Left kidney (tissue), 2 donors: ENCODE measurements around the gene KANK2. TPM values are rescaled to one million over a fixed set of nuclear protein-coding genes. Genes with fewer than 3 reads are reported as not detected.
"Not testable (repeated sequence)": the region's sequence is repeated elsewhere in the genome, so short reads cannot be mapped to it uniquely, and the experiment has no call there.

Experiments
- DNase-seq: peaks from one replicate; pipeline ENCODE4 v3.0.0-alpha.2; 2013
- polyA plus RNA-seq: library from polyadenylated mRNA; unstranded; fragments of 120-200 nt; gene quantifications from one replicate; pipeline ENCODE4 v1.2.1, GENCODE V29; 2013; ENCODE audit not compliant: insufficient read length

The KANK2 gene
- polyA plus RNA-seq, 1 donor = 117 TPM

DNA sequence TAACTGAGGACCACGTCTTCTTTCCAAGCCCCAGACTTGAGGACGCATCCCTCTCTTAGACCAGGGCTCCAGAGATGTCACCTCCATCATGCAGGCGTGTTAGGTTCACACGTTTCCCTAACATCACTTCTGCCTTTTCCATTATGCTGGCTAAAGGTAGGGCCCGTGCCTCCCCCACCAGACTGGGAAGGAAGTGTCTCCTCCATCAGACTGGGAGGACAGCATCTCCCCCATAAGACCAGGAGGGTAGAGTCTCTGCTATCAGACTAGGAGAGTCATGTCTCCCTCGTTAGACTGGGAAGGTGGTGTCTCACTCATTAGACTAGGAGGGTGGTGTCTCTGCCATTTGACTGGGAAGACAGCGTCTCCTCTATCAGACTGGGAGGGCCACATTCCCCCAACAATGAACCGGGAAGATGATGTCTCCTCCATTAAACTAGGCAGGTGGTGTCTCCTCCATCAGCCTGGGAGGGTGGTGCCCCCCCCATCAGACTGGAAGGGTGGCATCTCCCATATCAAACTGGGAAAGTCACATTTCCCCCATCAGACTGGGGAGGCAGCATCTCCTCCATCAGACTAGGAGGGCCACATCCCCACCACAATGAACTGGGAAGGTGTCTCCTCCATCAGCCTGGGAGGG, 23.7 kb downstream of the KANK2 start:
- DNase-seq = no peak

DNA sequence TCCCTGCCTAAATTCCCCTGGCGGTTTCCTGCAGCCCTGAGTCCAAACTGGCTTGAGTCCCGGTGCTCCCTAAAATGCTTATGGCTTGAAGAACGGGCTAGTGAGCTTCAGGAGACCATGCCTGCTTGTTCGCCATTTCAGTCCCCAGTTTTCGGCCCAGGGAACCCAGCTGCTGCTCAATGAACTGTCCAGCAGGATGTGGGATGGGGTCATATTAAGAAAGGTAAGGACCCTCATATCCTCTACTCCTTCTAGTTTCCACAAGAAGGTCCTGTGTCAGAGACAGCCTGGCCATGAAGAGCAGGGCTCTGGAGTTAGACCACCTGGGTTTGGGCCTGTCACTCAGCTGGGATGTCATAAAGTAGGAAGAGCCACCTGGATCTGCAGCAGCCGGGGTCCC, 24.8 kb downstream of the KANK2 start:
- no peak for DNase-seq

DNA sequence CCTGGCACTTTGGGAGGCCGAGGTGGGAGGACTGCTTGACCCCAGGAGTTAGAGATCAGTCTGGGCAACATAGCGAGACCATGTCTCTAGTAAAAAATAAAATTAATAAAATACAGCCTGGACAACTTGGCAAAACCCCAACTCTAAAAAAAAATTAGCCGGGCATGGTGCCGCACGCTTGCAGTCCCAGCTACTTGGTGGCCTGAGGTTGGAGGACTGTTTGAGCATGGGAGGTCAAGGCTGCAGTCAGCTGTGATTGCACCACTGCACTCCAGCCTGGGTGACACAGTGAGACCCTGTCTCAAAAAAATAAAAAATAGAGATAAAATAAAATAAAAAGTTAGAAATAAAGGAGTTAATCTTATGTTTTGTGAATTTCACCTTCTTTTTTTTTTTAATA, 26.2 kb downstream of the KANK2 start:
- DNase-seq = no peak

DNA sequence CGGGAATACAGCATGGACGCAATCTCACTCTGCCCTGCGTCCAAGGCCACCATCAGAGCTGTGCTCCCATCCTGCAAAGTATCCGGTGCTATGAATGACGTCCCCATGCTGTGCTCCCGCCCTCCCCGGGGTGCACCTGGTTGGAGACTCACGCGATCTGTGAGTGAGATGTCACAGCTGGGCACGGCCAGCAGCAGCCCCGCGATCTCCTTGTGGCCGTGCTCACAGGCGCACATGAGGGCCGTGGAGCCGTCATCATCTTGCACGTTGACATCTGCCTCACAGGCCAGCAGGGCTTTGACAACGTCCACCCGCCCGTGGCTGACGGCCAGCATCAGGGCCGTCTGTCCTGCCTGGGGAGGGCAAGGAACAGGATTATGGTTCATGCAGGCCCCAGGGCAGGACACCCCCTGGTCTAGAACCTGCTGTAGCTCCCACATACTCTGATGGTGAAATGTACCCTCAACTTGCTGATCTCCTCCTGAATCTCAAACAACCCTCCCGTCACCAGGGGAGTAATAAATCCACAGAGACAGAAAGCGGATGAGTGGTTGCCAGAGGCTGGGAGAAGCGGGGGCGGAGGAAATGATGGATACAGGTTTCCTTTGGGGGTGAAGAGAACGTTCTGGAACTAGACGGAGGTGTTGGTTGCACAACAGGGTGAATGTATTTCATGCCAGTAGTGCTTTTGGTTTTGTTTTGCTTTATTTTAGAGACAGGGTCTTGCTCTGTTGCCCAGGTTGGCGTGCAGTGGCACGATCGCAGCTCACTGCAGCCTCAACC, 27.3 kb downstream of the KANK2 start:
- no peak for DNase-seq

DNA sequence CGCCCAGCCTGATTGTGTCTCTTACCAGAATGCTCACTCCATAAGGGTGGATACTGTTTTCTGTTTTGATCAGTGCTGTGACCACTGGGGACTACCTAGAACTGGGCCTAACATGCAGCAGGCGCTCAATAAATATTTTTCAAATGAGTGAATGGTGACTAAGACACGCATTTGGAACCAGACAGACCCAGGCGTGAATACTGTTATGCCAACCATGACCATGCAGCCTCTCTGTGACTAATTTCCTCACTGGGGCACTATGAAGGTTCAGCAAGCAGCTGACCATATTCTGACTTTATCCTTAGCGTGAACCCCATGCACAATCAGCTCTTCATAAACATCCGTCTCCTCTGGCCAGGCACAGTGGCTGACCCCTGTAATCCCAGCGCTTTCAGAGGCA, 28.8 kb downstream of the KANK2 start:
- DNase-seq = no peak

DNA sequence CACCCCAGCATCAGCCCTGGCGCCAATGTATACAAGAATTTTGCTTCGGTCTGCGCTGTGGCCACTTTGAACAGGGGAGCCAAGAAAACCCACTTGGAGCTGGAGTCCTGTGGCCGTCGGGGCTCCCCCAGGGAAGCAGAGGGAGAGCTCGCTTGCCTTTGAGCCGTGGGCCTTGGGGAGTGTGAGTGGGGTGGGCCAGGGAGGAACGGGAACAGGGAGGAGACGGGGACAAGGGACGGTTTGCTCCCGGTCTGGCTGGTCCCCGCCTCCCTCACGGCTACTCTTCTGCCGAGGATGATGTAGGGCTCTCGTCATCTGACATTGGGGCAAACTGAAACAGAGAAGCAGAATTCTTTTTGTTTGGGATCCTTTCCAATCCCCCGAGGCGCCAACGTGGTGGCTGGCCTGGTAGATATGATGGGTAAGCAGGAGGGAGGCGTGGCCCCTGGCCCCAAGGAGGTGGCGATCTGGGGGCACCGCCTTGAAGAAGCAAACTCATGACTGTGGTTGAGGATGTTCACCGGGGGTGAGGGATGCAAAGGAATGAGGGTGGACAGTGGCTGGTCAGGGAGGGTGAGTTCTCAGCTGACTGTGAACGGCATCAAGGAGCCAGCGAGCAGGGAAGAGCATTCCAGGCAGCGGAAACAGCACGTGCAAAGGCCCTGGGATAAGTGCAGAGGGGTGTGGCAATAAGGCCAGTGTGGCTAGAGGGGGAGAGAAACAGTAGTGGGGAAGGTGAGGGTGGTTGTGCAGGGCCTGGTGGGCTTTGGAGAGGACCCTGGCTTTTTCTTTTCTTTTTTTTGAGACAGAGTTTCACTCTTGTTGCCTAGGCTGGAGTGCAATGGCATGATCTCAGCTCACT, 30.8 kb downstream of the KANK2 start:
- no peak for DNase-seq

DNA sequence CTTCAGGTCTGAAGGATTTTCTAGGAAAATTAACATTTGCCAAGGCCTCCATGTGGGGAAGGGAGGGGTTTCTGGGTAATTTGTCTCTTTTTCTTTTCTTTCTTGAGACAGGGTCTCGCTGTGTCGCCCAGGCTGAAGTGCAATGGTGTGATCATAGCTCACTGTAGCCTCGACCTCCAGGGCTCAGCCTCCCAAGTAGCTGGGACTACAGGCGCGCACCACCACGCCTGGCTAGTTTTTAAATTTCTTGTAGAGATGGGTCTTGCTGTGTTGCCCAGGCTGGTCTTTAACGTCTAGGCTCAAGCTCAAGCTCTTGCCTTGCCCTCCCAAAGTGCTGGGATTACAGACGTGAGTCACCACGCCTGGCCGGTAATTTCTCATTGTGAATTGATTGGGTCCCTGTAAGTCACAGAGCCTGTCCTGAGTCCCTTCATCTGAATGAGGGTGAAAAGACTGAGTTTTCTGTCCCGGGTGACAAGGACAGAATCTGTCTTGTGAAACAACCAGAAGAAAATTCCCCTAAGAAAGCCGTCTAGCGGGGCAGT, 31.8 kb downstream of the KANK2 start:
- no peak for DNase-seq

DNA sequence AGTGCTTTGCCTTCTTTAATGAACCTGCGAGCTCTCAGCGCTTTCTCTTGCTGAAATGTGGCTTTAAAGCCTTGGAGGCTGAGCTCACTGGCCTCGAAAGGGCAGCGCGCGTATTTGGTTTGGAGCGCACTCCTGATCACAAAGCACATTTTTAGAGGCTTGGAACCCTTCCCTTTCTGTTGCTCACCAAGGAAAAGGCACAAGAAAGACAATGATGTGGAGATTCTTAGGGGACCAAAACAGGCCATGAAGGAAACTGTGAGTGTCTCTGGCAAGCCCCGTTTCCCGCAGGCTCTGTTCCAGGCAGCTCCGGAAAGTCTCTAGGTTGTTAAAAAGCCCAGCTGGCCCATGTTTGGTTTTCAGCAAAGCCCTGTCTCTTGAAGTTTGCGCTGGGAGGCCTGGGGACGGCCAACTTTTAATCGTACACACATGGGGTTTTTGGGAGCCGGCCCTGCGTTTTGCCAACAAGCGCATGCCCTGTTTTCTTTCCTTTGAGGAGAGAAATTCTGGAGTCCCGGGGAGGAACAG, 32.4 kb downstream of the KANK2 start:
- no peak for DNase-seq

DNA sequence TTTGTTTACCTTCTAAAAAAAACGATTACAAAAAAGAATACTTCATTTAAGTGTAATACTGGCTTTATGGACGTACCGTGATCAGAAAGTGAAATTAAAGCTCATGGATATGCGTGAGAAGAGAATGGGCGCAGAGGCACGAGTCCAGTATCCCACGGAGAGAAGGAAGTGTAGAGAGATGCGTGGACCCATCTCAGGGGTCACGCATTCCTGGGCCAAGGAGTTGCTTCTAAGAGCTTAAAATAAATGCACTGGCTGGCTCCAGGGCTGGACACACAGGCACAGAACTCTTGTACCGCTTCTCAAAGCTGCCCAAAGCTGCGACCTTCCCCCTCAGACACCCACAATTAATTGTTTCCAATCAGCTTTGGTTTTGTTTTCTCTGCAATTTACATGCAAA, 33.0 kb downstream of the KANK2 start:
- no peak for DNase-seq

DNA sequence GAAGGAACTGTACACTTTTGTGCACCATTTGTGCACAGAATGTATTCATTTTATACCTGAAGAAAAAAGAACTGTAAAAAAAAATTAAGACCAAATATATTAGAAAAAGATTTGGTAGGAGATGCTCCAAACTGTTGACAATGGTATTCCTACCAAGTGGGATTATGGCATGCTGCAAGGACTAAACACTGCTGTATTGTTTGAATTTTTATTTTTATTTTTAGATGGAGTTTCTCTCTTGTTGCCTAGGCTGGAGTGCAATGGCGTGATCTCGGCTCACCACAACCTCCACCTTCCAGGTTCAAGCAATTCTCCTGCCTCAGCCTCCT, 36.9 kb downstream of the KANK2 start:
- not testable (repeated sequence) for DNase-seq

DNA sequence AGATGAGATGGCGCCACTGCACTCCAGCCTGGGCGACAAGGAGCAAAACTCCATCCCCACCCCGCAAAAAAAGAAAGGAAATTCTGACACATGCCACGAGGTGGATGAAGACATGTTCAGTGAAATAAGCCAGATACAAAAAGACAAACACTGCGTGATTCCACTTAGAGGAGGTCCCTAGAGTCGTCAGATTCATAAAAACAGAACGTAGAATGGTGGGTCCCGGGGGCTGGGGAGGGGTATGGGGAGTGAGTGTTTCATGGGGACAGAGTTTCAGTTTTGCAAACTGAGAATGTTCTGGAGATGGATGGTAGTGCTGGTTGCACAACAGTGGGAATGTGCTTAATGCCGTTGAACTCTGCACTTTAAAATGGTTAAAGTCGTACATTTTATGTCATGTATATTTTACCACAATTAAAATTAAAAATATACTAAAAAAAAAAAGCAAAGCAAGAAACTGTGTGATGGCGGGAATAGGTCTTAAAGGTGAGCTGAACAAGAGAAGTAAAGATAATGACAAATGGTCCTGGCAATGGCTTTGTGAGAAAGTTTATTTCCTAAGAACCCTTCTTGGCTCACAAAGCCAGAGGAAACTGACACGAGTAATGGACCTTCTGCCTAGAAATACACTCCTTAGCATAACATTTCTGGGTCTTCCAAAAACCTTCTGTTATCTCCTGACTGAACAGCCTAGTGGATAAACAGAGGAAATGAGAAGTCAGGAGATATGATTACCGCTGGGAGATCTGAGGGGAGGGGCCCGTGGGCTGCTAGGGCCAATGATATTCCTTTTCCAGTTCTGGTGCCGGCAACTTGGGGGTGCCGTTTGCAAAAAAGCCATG, 37.5 kb downstream of the KANK2 start:
- DNase-seq = no peak

DNA sequence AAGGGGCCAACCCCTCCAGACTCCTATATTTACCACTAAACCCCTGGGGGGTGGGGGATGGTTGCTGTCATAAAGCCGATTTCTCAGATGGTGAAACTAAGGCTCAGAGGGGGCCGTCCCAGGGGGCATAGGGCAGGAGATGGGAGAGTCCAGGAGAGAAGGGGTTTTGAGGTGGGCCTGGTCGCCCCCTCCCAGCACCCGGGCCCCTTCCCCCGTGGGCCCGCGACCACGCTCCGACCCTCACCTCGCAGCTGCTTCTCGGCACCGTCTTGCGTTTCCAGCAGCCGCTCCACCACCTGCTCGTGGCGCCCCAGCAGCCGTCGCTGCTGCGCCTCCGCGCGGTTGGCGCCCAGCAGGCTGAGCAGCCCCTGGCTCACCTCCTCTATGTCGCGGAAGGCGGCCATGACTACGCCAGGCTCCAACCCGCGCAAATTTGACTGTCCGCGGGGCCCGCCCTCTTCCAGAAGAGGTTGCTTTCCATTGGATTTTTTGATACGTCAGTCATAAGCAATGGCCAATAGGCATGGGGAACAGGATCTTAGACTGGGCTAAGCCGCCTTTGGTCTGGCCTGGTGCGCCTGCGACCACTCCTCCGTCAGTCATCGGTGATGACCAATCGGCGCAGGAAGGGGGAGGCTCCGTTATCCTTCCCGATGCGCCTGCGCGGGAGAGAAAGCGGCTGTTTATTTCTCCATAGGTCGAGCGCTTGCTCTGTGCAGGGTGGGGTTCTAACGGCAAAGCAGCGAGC, 41.8 kb downstream of the KANK2 start, which contains the start of gene SPC24:
TSS of gene SPC24 (minus strand) at position 410 of the 748 bp plus-strand sequence. CDS start at position 404, 6 bp downstream.
- peak; percentile 96 for DNase-seq

DNA sequence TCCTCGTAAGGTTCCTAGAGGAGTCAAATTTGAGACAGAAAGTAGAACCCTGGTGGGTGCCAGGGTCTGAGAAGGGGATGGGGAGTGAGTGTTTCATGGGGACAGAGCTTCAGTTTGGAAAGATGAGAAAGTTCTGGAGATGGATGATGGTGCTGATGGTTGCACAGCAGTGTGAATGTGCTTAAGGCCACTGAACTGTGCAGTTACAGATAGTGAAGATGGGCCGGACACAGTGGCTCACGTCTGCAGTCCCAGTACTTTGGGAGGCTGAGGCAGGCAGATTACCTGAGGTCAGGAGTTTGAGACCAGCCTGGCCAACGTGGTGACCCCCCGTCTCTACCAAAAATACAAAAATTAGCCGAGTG, 42.7 kb downstream of the KANK2 start:
- no peak for DNase-seq

DNA sequence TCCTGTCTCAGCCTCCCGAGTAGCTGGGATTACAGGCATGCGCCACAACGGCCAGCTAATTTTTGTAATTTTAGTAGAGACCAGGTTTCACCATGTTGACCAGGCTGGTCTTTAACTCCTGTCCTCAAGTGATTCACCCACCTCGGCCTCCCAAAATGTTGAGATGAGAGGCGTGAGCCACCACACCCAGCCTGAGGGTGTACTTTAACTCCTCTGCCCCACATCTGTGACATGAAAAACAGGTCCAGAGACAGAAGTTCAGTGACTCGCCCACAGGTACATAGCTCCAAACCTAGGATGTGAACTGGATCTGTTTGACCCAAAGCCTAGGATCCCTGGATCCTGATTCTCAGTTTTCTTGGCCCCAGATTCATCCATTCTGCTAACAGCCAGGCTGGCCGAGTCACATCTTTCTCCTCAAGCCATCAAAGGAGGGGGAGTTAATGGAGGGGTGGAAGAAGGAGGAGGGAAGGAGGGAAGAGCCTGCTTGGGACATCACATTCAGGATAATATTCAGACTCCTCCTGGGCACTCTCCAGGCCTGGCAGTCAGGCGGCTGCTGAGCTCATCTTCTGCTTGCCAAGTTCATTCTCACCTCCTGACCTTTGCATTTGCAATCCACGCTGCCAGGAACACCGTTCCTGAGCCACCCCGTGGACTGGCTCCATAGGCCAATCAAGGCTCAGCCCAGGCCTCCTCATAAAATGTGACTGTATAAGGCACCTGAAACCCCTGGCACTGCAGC, 44.9 kb downstream of the KANK2 start:
- DNase-seq = no peak

DNA sequence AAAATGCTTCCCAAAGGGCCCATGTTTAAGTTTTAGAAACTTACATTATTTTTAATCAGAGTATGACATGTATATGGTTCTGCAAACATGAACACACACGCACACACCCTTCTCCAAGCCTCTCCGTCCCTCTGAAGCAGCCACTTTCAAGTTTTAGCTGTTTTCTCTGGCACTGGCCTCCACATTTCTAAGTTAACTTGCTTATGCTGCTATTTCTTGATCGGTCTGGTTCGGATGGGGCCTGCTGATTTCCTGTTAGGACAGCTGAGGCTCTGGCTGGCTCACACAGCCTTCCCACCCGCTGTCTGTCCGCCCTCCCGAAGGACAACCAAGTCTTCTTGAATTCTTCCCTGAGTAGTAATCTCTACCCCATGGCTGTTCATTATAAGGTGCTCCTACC, 46.2 kb downstream of the KANK2 start:
- peak; percentile 44 for DNase-seq

DNA sequence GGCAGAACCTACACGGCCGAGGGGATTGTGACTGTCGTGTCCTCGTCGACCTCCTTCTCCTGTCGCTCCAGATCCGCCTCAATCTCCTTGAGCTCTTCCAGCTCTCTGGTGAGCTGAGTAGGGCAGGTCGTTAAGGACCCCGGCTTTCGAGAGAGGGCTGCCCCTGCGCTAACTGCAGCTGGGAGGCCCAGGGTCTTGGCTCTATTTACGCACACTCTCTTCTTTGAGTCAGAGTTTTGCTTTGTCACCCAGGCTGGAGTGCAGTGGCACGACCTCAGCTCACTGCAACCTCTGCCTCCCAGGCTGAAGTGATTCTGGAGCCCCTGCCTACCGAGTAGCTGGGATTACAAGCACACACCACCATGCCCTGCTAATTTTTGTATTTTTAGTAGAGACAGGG, 49.3 kb downstream of the KANK2 start:
- DNase-seq = no peak

DNA sequence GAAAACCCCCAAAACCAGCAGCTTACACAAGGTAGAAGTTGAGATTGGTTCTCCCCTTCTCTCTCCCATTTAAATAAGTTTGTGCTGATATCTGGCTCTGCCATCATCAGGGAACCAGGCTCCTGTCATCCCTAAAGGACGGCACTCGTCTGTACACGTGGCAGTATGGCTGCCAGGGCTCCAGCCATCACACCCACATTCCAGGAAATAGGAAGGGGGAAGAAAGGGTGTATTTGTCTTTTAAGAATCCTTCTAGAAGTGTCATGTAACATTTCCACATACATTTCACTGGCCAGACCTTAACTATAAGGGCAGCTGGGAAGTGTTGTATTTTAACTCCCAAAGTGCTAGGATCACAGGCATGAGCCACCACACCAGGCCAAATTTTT, 51.8 kb downstream of the KANK2 start:
- DNase-seq = no peak

DNA sequence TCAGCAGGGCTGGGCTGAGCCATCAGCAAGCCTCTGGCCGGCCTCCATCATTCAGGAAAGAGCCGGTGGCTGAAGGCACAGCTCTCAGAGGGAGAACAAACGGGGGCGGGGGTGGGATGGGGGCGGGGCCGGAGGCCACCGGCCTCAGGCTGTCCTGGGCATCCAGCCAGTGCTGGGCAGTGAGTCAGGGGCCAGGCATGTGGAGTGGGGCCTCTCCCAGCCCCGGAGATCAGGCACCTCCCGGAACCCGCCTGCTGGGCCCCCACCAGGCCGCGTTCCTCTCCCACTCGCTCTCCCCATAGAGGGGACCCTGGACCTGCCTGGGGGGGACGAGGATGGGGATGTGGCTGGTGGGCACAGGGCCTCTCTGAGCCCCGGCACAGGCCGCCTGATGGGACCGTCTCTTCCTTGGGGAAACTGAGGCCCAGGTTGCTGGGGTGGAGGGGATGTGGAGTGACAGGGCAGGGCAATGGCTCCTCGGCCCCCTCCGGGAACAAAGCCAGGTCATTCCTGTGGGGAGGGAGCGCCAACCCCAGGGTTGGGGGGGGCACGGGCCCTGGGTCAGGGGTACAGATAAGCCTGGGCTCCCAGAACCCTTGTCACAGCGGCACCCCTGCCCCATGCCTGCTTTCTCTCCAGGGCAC, 54.7 kb downstream of the KANK2 start:
- peak; percentile 85 for DNase-seq

DNA sequence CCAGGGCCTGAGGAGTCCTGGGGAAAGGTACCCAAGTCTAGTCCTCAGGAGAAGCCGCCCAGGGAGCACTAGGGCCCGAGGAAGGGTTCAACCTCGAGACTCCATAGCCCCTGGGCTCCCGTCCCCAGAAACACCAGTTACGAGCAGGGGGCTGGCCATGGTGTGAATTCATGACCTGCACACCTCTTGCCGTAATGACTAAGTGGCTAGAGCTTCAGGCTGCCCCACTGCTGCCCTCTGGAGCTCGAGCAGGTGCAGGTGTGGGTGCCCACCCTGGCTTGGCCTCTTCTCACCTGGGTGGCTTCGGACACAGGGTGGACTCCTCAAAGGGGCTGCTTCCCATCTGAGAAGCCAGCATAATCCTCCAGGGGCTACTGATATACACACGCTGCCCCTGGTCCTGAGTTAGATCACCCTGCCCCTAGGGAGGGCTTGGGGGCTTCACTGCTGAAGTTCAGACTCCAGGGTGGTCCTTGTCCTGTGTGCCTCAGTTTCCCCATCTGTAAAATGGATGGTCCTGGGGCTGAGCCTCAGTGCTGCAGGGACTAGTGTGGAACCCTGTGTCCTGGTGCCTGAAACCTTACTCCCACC, 55.3 kb downstream of the KANK2 start:
- DNase-seq = no peak
